MM.1S (cell line): ENCODE results near the gene AADACL4.

Experiments
- DNase-seq: peaks from one replicate; pipeline ENCODE4 v3.0.0-alpha.2; 2015
- H2AFZ ChIP-seq: fragments of 300-600 bp; sonication (generic); 2 replicates; pipeline ENCODE4 v1.6.0; 2016; ENCODE audit warnings: antibody characterized with exemption, low read length
- H3F3A ChIP-seq: fragments of 300-600 bp; sonication (generic); 2 replicates; pipeline ENCODE4 v1.6.1; 2016; ENCODE audit warnings: mild to moderate bottlenecking, antibody characterized with exemption, low read length, moderate library complexity, mixed read lengths; ENCODE audit not compliant: insufficient read depth
- H3K27ac ChIP-seq: fragments of 300-600 bp; sonication (generic); 2 replicates; pipeline ENCODE4 v1.5.1; 2016; ENCODE audit warnings: mild to moderate bottlenecking, low read length
- H3K27me3 ChIP-seq: fragments of 300-600 bp; sonication (generic); replicated peaks from 2 replicates; pipeline ENCODE4 v1.6.0; 2016; ENCODE audit warnings: low read length; ENCODE audit not compliant: insufficient read depth
- H3K36me3 ChIP-seq: fragments of 300-600 bp; sonication (generic); replicated peaks from 2 replicates; pipeline ENCODE4 v1.6.1; 2016; ENCODE audit warnings: mild to moderate bottlenecking, low read length, mixed read lengths; ENCODE audit not compliant: insufficient read depth
- H3K4me1 ChIP-seq: fragments of 300-600 bp; sonication (generic); 2 replicates; pipeline ENCODE4 v1.6.1; 2016; ENCODE audit warnings: low read length, mixed read lengths
- H3K4me2 ChIP-seq: fragments of 300-600 bp; sonication (generic); 2 replicates; pipeline ENCODE4 v1.6.0; 2016; ENCODE audit warnings: low read depth, low read length
- H3K4me3 ChIP-seq: fragments of 300-600 bp; sonication (generic); 2 replicates; pipeline ENCODE4 v1.5.1; 2016; ENCODE audit warnings: low read length, mixed read lengths
- H3K79me2 ChIP-seq: fragments of 300-600 bp; sonication (generic); 2 replicates; pipeline ENCODE4 v1.6.1; 2016; ENCODE audit warnings: mixed run types, low read length, mixed read lengths
- H3K9ac ChIP-seq: fragments of 300-600 bp; sonication (generic); 2 replicates; pipeline ENCODE4 v1.6.1; 2016; ENCODE audit warnings: low read length, mixed read lengths
- H3K9me2 ChIP-seq: fragments of 300-600 bp; sonication (generic); replicated peaks from 2 replicates; pipeline ENCODE4 v1.6.1; 2016; ENCODE audit warnings: mild to moderate bottlenecking, low read length, mixed read lengths; ENCODE audit not compliant: insufficient read depth
- H3K9me3 ChIP-seq: fragments of 300-600 bp; sonication (generic); replicated peaks from 2 replicates; pipeline ENCODE4 v1.6.1; 2016; ENCODE audit warnings: mild to moderate bottlenecking, low read length, mixed read lengths; ENCODE audit not compliant: insufficient read depth
- H4K20me1 ChIP-seq: fragments of 300-600 bp; sonication (generic); 2 replicates; pipeline ENCODE4 v1.6.1; 2016; ENCODE audit warnings: mild to moderate bottlenecking, low read length, moderate library complexity, mixed read lengths; ENCODE audit not compliant: insufficient read depth
- CTCF ChIP-seq: fragments of 300-600 bp; sonication (generic); IDR thresholded peaks from 2 replicates; pipeline ENCODE4 v1.5.1; 2016; ENCODE audit warnings: antibody characterized with exemption, low read length, mixed read lengths
- EZH2 ChIP-seq: fragments of 300-600 bp; sonication (generic); optimal IDR thresholded peaks from 2 replicates; pipeline ENCODE3; 2017; ENCODE audit warnings: low read depth, mild to moderate bottlenecking, antibody characterized with exemption, low read length, mixed read lengths
- EZH2phosphoT487 ChIP-seq: fragments of 300-600 bp; sonication (generic); IDR thresholded peaks from 2 replicates; pipeline ENCODE4 v1.6.1; 2018; ENCODE audit warnings: antibody characterized with exemption, low read length

Gene AADACL4

GRCh38 chr1:12595757-12596006, 48.2 kb upstream of the AADACL4 start:
- no peaks in the 10 kb centered on the region for H3K4me1 ChIP-seq
- H4K20me1 ChIP-seq = no peaks in the 10 kb centered on the region
- H3K9me3 ChIP-seq = no peaks in the 10 kb centered on the region
- H2AFZ ChIP-seq = no peak overlapping the region
- peaks cover 14% of the 10 kb centered on the region for H3K27me3 ChIP-seq
- no peak overlapping the region for H3K27ac ChIP-seq
- no peak overlapping the region for H3K4me3 ChIP-seq
- H3K36me3 ChIP-seq = no peaks in the 10 kb centered on the region
- no peak overlapping the region for H3K4me2 ChIP-seq
- TF ChIP-seq EZH2phosphoT487 = no peak
- TF ChIP-seq EZH2 = no peak
- no peaks in the 10 kb centered on the region for H3K79me2 ChIP-seq
- DNase-seq = no peak
- no peak overlapping the region for H3K9ac ChIP-seq
- H3F3A ChIP-seq = no peaks in the 10 kb centered on the region
- H3K9me2 ChIP-seq = no peaks in the 10 kb centered on the region

GRCh38 chr1:12596007-12596821, 47.7 kb upstream of the AADACL4 start:
- Histone ChIP-seq H2AFZ (no peak overlapping the region), H3K9ac (no peak overlapping the region), H3K9me2 (no peaks in the 10 kb centered on the region), H3K36me3 (no peaks in the 10 kb centered on the region), H3K9me3 (no peaks in the 10 kb centered on the region), H3K79me2 (no peaks in the 10 kb centered on the region), H3K4me3 (no peak overlapping the region), H3K4me2 (no peak overlapping the region), H4K20me1 (no peaks in the 10 kb centered on the region), H3F3A (no peaks in the 10 kb centered on the region), H3K4me1 (no peaks in the 10 kb centered on the region), H3K27me3 (peaks cover 14% of the 10 kb centered on the region), H3K27ac (no peak overlapping the region)
- TF ChIP-seq CTCF (no peak), EZH2phosphoT487 (no peak), EZH2 (no peak)
- no peak for DNase-seq

- Histone ChIP-seq H3F3A (no peaks in the 10 kb centered on the region), H3K9ac (no peak overlapping the region)
Observed at GRCh38 chr1:12597792-12598191, 46.1 kb upstream of the AADACL4 start.

More at GRCh38 chr1:12597792-12598191, 46.1 kb upstream of the AADACL4 start:
- Histone ChIP-seq H3K9me3 (no peaks in the 10 kb centered on the region), H3K4me1 (no peaks in the 10 kb centered on the region), H3K4me3 (no peak overlapping the region), H3K79me2 (no peaks in the 10 kb centered on the region), H4K20me1 (no peaks in the 10 kb centered on the region), H3K27ac (no peak overlapping the region), H3K36me3 (no peaks in the 10 kb centered on the region), H3K27me3 (peaks cover 19% of the 10 kb centered on the region), H2AFZ (no peak overlapping the region), H3K9me2 (no peaks in the 10 kb centered on the region), H3K4me2 (no peak overlapping the region)
- no peak for DNase-seq
- TF ChIP-seq EZH2phosphoT487 (no peak), EZH2 (no peak), CTCF (no peak)
